ENCODE measurements around the gene WDR45B.
A peak's percentile ranks its signal among the peaks of the same experiment; 100 is the strongest.

Gene WDR45B

DNA sequence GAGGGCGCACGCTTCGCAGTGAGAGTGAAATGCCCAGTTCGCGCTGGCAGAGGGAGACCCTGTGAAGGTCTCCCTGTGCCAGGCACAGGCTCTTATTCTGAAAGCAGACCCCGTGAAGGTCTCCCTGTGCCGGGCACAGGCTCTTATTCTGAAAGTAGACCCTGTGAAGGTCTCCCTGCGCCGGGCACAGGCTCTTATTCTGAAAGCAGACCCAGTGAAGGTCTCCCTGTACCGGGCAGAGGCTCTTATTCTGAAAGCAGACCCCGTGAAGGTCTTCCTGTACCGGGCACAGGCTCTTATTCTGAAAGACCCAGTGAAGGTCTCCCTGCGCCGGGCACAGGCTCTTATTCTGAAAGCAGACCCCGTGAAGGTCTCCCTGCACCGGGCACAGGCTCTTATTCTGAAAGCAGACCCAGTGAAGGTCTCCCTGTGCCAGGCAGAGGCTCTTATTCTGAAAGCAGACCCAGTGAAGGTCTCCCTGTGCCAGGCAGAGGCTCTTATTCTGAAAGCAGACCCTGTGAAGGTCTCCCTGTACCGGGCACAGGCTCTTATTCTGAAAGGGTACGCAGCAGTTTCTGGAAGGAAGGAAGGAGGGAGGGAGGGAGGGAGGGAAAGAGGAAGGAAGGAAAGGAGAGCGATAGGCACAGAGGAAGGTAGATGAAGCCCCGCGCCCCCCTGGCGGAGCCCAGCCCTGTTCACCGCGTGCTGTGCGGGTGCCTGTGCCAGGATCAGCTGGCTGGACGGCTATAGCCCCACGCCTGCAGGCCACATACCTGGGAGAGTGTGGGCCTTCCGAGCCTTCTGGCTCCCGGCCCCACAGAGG lies 55.3 kb downstream of the WDR45B start:
- Histone ChIP-seq H3K4me3 (ENCODE audit: low read length) (peak overlapping the region; percentile 85), H2AFZ (ENCODE audit: low read depth, low read length) (no peak overlapping the region), H3K36me3 (replicated peaks; ENCODE audit: low read depth, low read length) (peaks cover 27% of the 10 kb centered on the region), H3K4me1 (ENCODE audit: low read length) (peaks cover 11% of the 10 kb centered on the region), H3K4me2 (ENCODE audit: low read length) (peak overlapping the region; percentile 98), H3K9me3 (ENCODE audit: insufficient read depth, low read length) (no peaks in the 10 kb centered on the region), H3K9ac (ENCODE audit: low read length) (peak overlapping the region; percentile 69), H4K20me1 (ENCODE audit: insufficient read depth, low read length) (no peaks in the 10 kb centered on the region), H3K27me3 (ENCODE audit: low read depth, low read length) (no peaks in the 10 kb centered on the region), H3K79me2 (ENCODE audit: low read length) (peaks cover 10% of the 10 kb centered on the region), H3K27ac (ENCODE audit: low read length) (peak overlapping the region; percentile 77)
- TF ChIP-seq EZH2phosphoT487 (IDR thresholded peaks at IDR 0.05; ENCODE audit: low read depth) (no peak), CTCF (IDR thresholded peaks at IDR 0.05; ENCODE audit: low read depth, low read length) (no peak)

- Histone ChIP-seq H3K27me3 (ENCODE audit: low read depth, low read length) (no peaks in the 10 kb centered on the region), H2AFZ (ENCODE audit: low read depth, low read length) (no peak overlapping the region), H3K4me1 (ENCODE audit: low read length) (peaks cover 11% of the 10 kb centered on the region), H3K79me2 (ENCODE audit: low read length) (peaks cover 10% of the 10 kb centered on the region), H3K27ac (ENCODE audit: low read length) (peak overlapping the region; percentile 77), H3K9me3 (ENCODE audit: insufficient read depth, low read length) (no peaks in the 10 kb centered on the region), H4K20me1 (ENCODE audit: insufficient read depth, low read length) (no peaks in the 10 kb centered on the region), H3K9ac (ENCODE audit: low read length) (no peak overlapping the region), H3K4me2 (ENCODE audit: low read length) (no peak overlapping the region), H3K36me3 (replicated peaks; ENCODE audit: low read depth, low read length) (peaks cover 30% of the 10 kb centered on the region), H3K4me3 (ENCODE audit: low read length) (no peak overlapping the region)
- TF ChIP-seq CTCF (IDR thresholded peaks at IDR 0.05; ENCODE audit: low read depth, low read length) = no peak
- no peak for TF ChIP-seq EZH2phosphoT487 (IDR thresholded peaks at IDR 0.05; ENCODE audit: low read depth)
Observed at GRCh38 chr17:82592289-82592766, 55.9 kb downstream of the WDR45B start.

- Histone ChIP-seq H3K36me3 (replicated peaks; ENCODE audit: low read depth, low read length) (peaks cover 23% of the 10 kb centered on the region), H2AFZ (ENCODE audit: low read depth, low read length) (no peak overlapping the region), H3K27me3 (ENCODE audit: low read depth, low read length) (no peaks in the 10 kb centered on the region), H3K9me3 (ENCODE audit: insufficient read depth, low read length) (no peaks in the 10 kb centered on the region), H3K79me2 (ENCODE audit: low read length) (peaks cover 10% of the 10 kb centered on the region), H3K4me2 (ENCODE audit: low read length) (no peak overlapping the region), H3K9ac (ENCODE audit: low read length) (no peak overlapping the region), H3K27ac (ENCODE audit: low read length) (no peak overlapping the region), H3K4me1 (ENCODE audit: low read length) (peaks cover 11% of the 10 kb centered on the region), H4K20me1 (ENCODE audit: insufficient read depth, low read length) (no peaks in the 10 kb centered on the region), H3K4me3 (ENCODE audit: low read length) (no peak overlapping the region)
- TF ChIP-seq CTCF (IDR thresholded peaks at IDR 0.05; ENCODE audit: low read depth, low read length) (no peak), EZH2phosphoT487 (IDR thresholded peaks at IDR 0.05; ENCODE audit: low read depth) (no peak)
Observed at GRCh38 chr17:82590881-82591539, 57.2 kb downstream of the WDR45B start.

GRCh38 chr17:82590216-82590615 lies 58.0 kb downstream of the WDR45B start:
- Histone ChIP-seq H3K79me2 (ENCODE audit: low read length) (peaks cover 7% of the 10 kb centered on the region), H3K27ac (ENCODE audit: low read length) (no peak overlapping the region), H3K9me3 (ENCODE audit: insufficient read depth, low read length) (no peaks in the 10 kb centered on the region), H3K9ac (ENCODE audit: low read length) (no peak overlapping the region), H3K36me3 (replicated peaks; ENCODE audit: low read depth, low read length) (peaks cover 25% of the 10 kb centered on the region), H3K27me3 (ENCODE audit: low read depth, low read length) (no peaks in the 10 kb centered on the region), H2AFZ (ENCODE audit: low read depth, low read length) (no peak overlapping the region), H4K20me1 (ENCODE audit: insufficient read depth, low read length) (no peaks in the 10 kb centered on the region), H3K4me1 (ENCODE audit: low read length) (peaks cover 11% of the 10 kb centered on the region), H3K4me3 (ENCODE audit: low read length) (no peak overlapping the region), H3K4me2 (ENCODE audit: low read length) (no peak overlapping the region)
- TF ChIP-seq EZH2phosphoT487 (IDR thresholded peaks at IDR 0.05; ENCODE audit: low read depth) (no peak), CTCF (IDR thresholded peaks at IDR 0.05; ENCODE audit: low read depth, low read length) (no peak)

All from OCI-LY3 (cell line).